Heart left ventricle (tissue), 16 donors: ENCODE results near the gene TRAF3. TPM values are rescaled to one million over a fixed set of nuclear protein-coding genes. Genes with fewer than 3 reads are reported as not detected.
A peak's percentile ranks its signal among the peaks of the same experiment; 100 is the strongest.

Experiments used
- ATAC-seq, 4 donors: fragments of 200-7000 bp; cut with Tn5 transposase; one replicate each; pipeline ENCODE4 v1.9.1; 2020 to 2022; ENCODE audit warnings: moderate library complexity in 4 of 4, mild to moderate bottlenecking in 3 of 4, moderate number of reproducible peaks in 1 of 4
- DNase-seq, 5 donors: peaks; one replicate each; pipeline ENCODE4 v3.0.0-alpha.2; 2020
- H3K27ac ChIP-seq, 12 donors: fragments of 200-600 bp; sonication (generic) in 4 of 12; one replicate each; pipeline versions ENCODE4 v1.5.0 to v1.8.0; 2016 to 2022; ENCODE audit warnings: mild to moderate bottlenecking in 2 of 12
- H3K27me3 ChIP-seq, 9 donors: fragments of 200-600 bp; sonication (generic) in 2 of 9; one replicate each; pipeline versions ENCODE4 v1.5.1 to v1.8.0; 2016 to 2022; ENCODE audit warnings: mild to moderate bottlenecking in 3 of 9
- H3K36me3 ChIP-seq, 9 donors: fragments of 200-600 bp; sonication (generic) in 2 of 9; one replicate each; pipeline versions ENCODE4 v1.5.0 to v1.8.0; 2018 to 2022; ENCODE audit warnings: mild to moderate bottlenecking in 2 of 9
- H3K4me1 ChIP-seq, 12 donors: fragments of 200-600 bp; sonication (generic) in 4 of 12; one replicate each; pipeline versions ENCODE4 v1.5.0 to v1.8.0; 2016 to 2022; ENCODE audit warnings: mild to moderate bottlenecking in 3 of 12
- H3K4me3 ChIP-seq, 12 donors: fragments of 200-600 bp; sonication (generic) in 4 of 12; one replicate each; pipeline versions ENCODE4 v1.5.0 to v1.8.0; 2017 to 2022; ENCODE audit warnings: mild to moderate bottlenecking in 9 of 12, moderate library complexity in 4 of 12
- H3K9me3 ChIP-seq, 12 donors: fragments of 200-600 bp; sonication (generic) in 4 of 12; one replicate each; pipeline versions ENCODE4 v1.5.0 to v1.8.0; 2016 to 2022; ENCODE audit warnings: mild to moderate bottlenecking in 1 of 12
- POLR2A ChIP-seq, 2 donors: fragments of 450-650 bp; IDR thresholded peaks; one replicate each; pipeline ENCODE4 v1.6.1; 2017; ENCODE audit warnings: antibody characterized with exemption in 2 of 2, mild to moderate bottlenecking in 2 of 2, moderate library complexity in 2 of 2
- WGBS, 4 donors: extraction: QIAGEN DNeasy Blood & Tissue Kit in 2 of 4; methylation state at CpG; one replicate each; pipeline versions ENCODE4 v1.1.5 to v1.1.7; 2013 to 2018; 5-methylcytosine and 5-hydroxymethylcytosine counted together
- intact Hi-C, 10 donors: fragments of 100-400 bp; cut with DNase I; formaldehyde crosslinking; loops; one replicate each; pipeline versions ENCODE4 v1.11.1 to v1.14.2; 2022
- polyA plus RNA-seq, 2 donors: library from polyadenylated mRNA; stranded (reverse); fragments of 200-250 nt; gene quantifications; one replicate each; pipeline ENCODE4 v1.2.3, GENCODE V29; 2013
- total RNA-seq, 9 donors: library from RNA; depleted of rRNA in 2 of 9; stranded (reverse); fragments of >200 nt in 2 of 9; fragmentation: NEBNext Ultra II Directional in 3 of 9; extraction: Animal tissue kit (Norgen Biotek cat#: 25700) in 3 of 9; gene quantifications; one replicate each; pipeline versions ENCODE4 v1.1.0 to v1.2.4, GENCODE V29; 2016 to 2023
- TF ChIP-seq, protein P1 (sequence below), 12 donors: fragments of 200-600 bp; sonication (generic) in 4 of 12; IDR thresholded peaks; one replicate each; pipeline versions ENCODE4 v1.5.0 to v1.8.0; 2018 to 2022; ENCODE audit warnings: antibody characterized with exemption in 12 of 12, mild to moderate bottlenecking in 5 of 12
- donor health status: ischemic (EF 13 %, LVEDD 7.1; RV severe dilation, severe dysfunction).
- donor health status: healthy with polysubstance abuse.
- donor health status: DM: no; HTN: yes; CAD: no.
- donor health status: DM: no; HTN: no; CAD: no.
- donor health status: ischemic (EF 25% LVEDD 6.9; RV normal size, moderate dysfunction).
- donor health status: ischemic (EF 25% LVEDD 5.7; RV mildly dilated, moderate dysfunction).
- donor health status: healthy.
- donor health status: DM: yes; HTN: yes; CAD: no.
- donor health status: ischemic (EF 35%, LVEDD 5.7; RV mildly dilated, moderate dysfunction).
- donor health status: nonischemic (EF 11% LVEDD 7.7; RV severe dilation, severe dysfunction).
- donor health status: DM: yes; HTN: yes; CAD: no.
- donor health status: PGD.
- donor health status: ischemic (EF 29% LVEDD 5.4; RV normal size, mild dysfunction).
- donor health status: nonischemic (EF 23%, LVEDD 6.1; RV moderate dilation, normal function).

The TRAF3 gene
- total and polyA plus RNA-seq, 11 donors: 1.6 to 20.6 (median 10.6) TPM

- no peak overlapping the region for H3K4me3 ChIP-seq
- H3K27ac ChIP-seq: no peak overlapping the region
- 88 to 95% (median 91%) methylated on average over 6 to 10 of the region's 10 CpGs for WGBS, 4 donors
- H3K4me1 ChIP-seq: no peaks in the 10 kb centered on the region
- H3K9me3 ChIP-seq: no peaks in the 10 kb centered on the region
- intact Hi-C loops: loop anchor here in 5 of 10 donors (5.0 to 10.0 kb wide), 5 partner anchors 133 to 475 kb away; partner anchors contain the start of gene TRAF3 (in 1 of the 5)
- TF ChIP-seq POLR2A (IDR thresholded peaks at IDR 0.05): no peak
- TF ChIP-seq, protein P1, sequence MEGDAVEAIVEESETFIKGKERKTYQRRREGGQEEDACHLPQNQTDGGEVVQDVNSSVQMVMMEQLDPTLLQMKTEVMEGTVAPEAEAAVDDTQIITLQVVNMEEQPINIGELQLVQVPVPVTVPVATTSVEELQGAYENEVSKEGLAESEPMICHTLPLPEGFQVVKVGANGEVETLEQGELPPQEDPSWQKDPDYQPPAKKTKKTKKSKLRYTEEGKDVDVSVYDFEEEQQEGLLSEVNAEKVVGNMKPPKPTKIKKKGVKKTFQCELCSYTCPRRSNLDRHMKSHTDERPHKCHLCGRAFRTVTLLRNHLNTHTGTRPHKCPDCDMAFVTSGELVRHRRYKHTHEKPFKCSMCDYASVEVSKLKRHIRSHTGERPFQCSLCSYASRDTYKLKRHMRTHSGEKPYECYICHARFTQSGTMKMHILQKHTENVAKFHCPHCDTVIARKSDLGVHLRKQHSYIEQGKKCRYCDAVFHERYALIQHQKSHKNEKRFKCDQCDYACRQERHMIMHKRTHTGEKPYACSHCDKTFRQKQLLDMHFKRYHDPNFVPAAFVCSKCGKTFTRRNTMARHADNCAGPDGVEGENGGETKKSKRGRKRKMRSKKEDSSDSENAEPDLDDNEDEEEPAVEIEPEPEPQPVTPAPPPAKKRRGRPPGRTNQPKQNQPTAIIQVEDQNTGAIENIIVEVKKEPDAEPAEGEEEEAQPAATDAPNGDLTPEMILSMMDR (IDR thresholded peaks at IDR 0.05): no peak
- ATAC-seq (no peak), DNase-seq (peak in 1 of 5 donors; percentile 43)
- no peaks in the 10 kb centered on the region for H3K27me3 ChIP-seq
- H3K36me3 ChIP-seq: peaks cover 0 to 25% (median 12%) of the 10 kb centered on the region in 9 donors
Measured at GRCh38 chr14:102909911-102910310, 132.7 kb downstream of the TRAF3 start.

- no peak for ATAC-seq
- intact Hi-C loops: loop anchor here in 4 of 10 donors (10.0 kb wide), 4 partner anchors 206 to 476 kb away; no protein-coding TSS in a partner anchor
Measured at GRCh38 chr14:102910442-102910841, 133.2 kb downstream of the TRAF3 start.

GRCh38 chr14:102911541-102911951 lies 134.3 kb downstream of the TRAF3 start:
- DNase-seq: no peak
- intact Hi-C loops: loop anchor here in 4 of 10 donors (10.0 kb wide), 4 partner anchors 207 to 477 kb away; no protein-coding TSS in a partner anchor
- 74 to 82% (median 79%) methylated on average over 17 to 19 of the region's 19 CpGs for WGBS, 4 donors
- no peaks in the 10 kb centered on the region for H3K4me1 ChIP-seq
- no peak overlapping the region for H3K27ac ChIP-seq
- no peaks in the 10 kb centered on the region for H3K27me3 ChIP-seq
- H3K36me3 ChIP-seq: peaks cover 0 to 11% (median 4%) of the 10 kb centered on the region in 9 donors
- no peak for ATAC-seq
- no peaks in the 10 kb centered on the region for H3K9me3 ChIP-seq
- TF ChIP-seq, protein P1 (IDR thresholded peaks at IDR 0.05): no peak
- no peak for TF ChIP-seq POLR2A (IDR thresholded peaks at IDR 0.05)
- no peak overlapping the region for H3K4me3 ChIP-seq

More at GRCh38 chr14:102910442-102910841, 133.2 kb downstream of the TRAF3 start:
- peaks cover 0 to 20% (median 8%) of the 10 kb centered on the region in 9 donors for H3K36me3 ChIP-seq
- WGBS, 4 donors: 91 to 93% (median 93%) methylated on average over 11 to 21 of the region's 21 CpGs
- no peaks in the 10 kb centered on the region for H3K9me3 ChIP-seq
- no peaks in the 10 kb centered on the region for H3K27me3 ChIP-seq
- TF ChIP-seq, protein P1 (IDR thresholded peaks at IDR 0.05): no peak
- DNase-seq: no peak
- no peak overlapping the region for H3K4me3 ChIP-seq
- H3K27ac ChIP-seq: no peak overlapping the region
- H3K4me1 ChIP-seq: no peaks in the 10 kb centered on the region

GRCh38 chr14:102911991-102912761 lies 134.9 kb downstream of the TRAF3 start:
- WGBS, 4 donors: 93 to 97% (median 93%) methylated on average over 5 to 21 of the region's 21 CpGs
- DNase-seq: no peak
- Histone ChIP-seq H3K27me3 (no peaks in the 10 kb centered on the region), H3K27ac (no peak overlapping the region), H3K9me3 (no peaks in the 10 kb centered on the region), H3K36me3 (peaks cover 0 to 5% (median 0%) of the 10 kb centered on the region in 9 donors), H3K4me1 (no peaks in the 10 kb centered on the region), H3K4me3 (no peak overlapping the region)
- intact Hi-C loops: loop anchor here in 4 of 10 donors (10.0 kb wide), 4 partner anchors 207 to 477 kb away; no protein-coding TSS in a partner anchor
- ATAC-seq: no peak
- TF ChIP-seq, protein P1 (IDR thresholded peaks at IDR 0.05): no peak
- TF ChIP-seq POLR2A (IDR thresholded peaks at IDR 0.05): no peak
